ENCODE results near the gene RAP1GDS1. TPM values are rescaled to one million over a fixed set of nuclear protein-coding genes. Genes with fewer than 3 reads are reported as not detected.

RAP1GDS1 gene
- total RNA-seq, 1 experiment from 2014 or later = 40.8 TPM

DNA sequence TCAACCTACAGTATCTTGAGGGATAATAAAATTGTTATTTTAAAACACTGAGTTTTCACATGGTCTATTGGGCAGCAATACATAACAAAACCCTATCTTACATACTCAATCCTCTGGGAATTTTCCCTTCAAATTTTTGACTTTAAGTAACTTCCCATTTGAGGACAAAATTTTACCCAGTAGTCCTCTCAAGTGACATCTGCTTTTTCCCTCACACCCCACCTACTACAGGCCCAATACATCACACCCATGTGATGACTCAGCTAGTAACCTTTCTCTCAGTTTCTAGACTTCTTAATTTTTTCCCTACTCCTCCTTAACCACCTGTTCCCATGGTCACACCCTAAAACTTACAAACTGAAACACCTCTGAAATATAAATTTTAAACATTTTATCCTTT lies 12.2 kb upstream of the RAP1GDS1 start:
- H3K4me3 ChIP-seq (replicated peaks in 1 of 2; ENCODE audit: low read depth in 1 of 2, low read length in 2 of 2) = no peak overlapping the region
- no peak overlapping the region for H3K9ac ChIP-seq (ENCODE audit: low read length)
- H4K20me1 ChIP-seq (ENCODE audit: insufficient read depth) = no peaks in the 10 kb centered on the region
- H2AFZ ChIP-seq (ENCODE audit: low read depth, low read length, poor library complexity, severe bottlenecking) = no peak overlapping the region
- no peaks in the 10 kb centered on the region for H3K79me2 ChIP-seq (ENCODE audit: insufficient read depth, low read length)
- ATAC-seq (no peak), DNase-seq (ENCODE audit: low read depth, low spot score) (no peak)
- CTCF ChIA-PET = no interaction called here
- H3K9me2 ChIP-seq (ENCODE audit: insufficient read depth) = no peaks in the 10 kb centered on the region
- TF ChIP-seq, protein P1, sequence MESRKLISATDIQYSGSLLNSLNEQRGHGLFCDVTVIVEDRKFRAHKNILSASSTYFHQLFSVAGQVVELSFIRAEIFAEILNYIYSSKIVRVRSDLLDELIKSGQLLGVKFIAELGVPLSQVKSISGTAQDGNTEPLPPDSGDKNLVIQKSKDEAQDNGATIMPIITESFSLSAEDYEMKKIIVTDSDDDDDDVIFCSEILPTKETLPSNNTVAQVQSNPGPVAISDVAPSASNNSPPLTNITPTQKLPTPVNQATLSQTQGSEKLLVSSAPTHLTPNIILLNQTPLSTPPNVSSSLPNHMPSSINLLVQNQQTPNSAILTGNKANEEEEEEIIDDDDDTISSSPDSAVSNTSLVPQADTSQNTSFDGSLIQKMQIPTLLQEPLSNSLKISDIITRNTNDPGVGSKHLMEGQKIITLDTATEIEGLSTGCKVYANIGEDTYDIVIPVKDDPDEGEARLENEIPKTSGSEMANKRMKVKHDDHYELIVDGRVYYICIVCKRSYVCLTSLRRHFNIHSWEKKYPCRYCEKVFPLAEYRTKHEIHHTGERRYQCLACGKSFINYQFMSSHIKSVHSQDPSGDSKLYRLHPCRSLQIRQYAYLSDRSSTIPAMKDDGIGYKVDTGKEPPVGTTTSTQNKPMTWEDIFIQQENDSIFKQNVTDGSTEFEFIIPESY (IDR thresholded peaks at IDR 0.05; ENCODE audit: extremely low read depth, insufficient replicate concordance, low read length) = no peak
- TF ChIP-seq SIN3A (IDR thresholded peaks at IDR 0.05; ENCODE audit: low read depth) (no peak), TCF7L2 (IDR thresholded peaks at IDR 0.05; ENCODE audit: borderline replicate concordance, extremely low read depth, insufficient read depth, insufficient read length) (no peak), JUND (IDR thresholded peaks at IDR 0.05) (0 out of 2 replicates have a peak, but pooled peaks have one; percentile 14), SP1 (IDR thresholded peaks at IDR 0.05; ENCODE audit: low read depth) (no peak)
- H3K9me3 ChIP-seq (ENCODE audit: control insufficient read depth in 1 of 2, insufficient read depth in 1 of 2, low read depth in 1 of 2, low read length in 2 of 2) = no peaks in the 10 kb centered on the region
- no peaks in the 10 kb centered on the region for H3K4me1 ChIP-seq (ENCODE audit: control insufficient read depth in 1 of 2, insufficient read depth in 2 of 2, low read length in 2 of 2)
- BruUV-seq (replicated peaks) = no TSS peak
- H3K36me3 ChIP-seq (ENCODE audit: control insufficient read depth in 1 of 2, insufficient read depth in 2 of 2, low read length in 2 of 2) = no peaks in the 10 kb centered on the region
- no peak overlapping the region for H3K4me2 ChIP-seq (ENCODE audit: low read length)
- no peaks in the 10 kb centered on the region for H3K27me3 ChIP-seq (ENCODE audit: insufficient read depth, low read length)
- no peak overlapping the region for H3K27ac ChIP-seq (ENCODE audit: low read depth, low read length)
- RAD21 ChIA-PET (ENCODE audit: low non-redundant PET in 1 of 2, low total read pairs in 2 of 2, uncharacterized antibody in 2 of 2, unreplicated experiment in 2 of 2) = no interaction called here
- intact Hi-C loops (cut with micrococcal nuclease) = no loop called here
- POLR2A ChIA-PET = no interaction called here

DNA sequence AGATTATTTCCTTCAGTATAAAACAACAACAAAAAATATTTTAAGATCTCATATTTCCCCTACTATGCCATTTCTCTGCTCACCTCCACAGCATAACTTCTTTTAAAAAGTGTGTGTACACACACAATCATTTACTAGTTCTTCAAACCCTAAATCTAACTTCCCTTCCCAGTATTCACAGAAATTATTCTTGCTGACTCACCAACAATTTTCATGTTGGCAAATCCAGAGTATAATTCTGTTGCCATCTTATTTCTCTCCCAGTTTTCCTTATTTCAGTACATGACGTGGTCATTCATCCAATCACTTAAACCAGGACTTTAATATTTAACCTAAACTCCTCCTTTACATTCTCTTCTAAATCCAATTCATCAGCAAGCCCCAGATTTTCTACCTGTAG lies 11.4 kb upstream of the RAP1GDS1 start:
- intact Hi-C loops (cut with micrococcal nuclease) = no loop called here
- BruUV-seq (replicated peaks) = no TSS peak
- H3K9ac ChIP-seq (ENCODE audit: low read length) = no peak overlapping the region
- H3K79me2 ChIP-seq (ENCODE audit: insufficient read depth, low read length) = no peaks in the 10 kb centered on the region
- no peaks in the 10 kb centered on the region for H3K27me3 ChIP-seq (ENCODE audit: insufficient read depth, low read length)
- no peak overlapping the region for H2AFZ ChIP-seq (ENCODE audit: low read depth, low read length, poor library complexity, severe bottlenecking)
- H3K4me3 ChIP-seq (replicated peaks in 1 of 2; ENCODE audit: low read depth in 1 of 2, low read length in 2 of 2) = no peak overlapping the region
- RAD21 ChIA-PET (ENCODE audit: low non-redundant PET in 1 of 2, low total read pairs in 2 of 2, uncharacterized antibody in 2 of 2, unreplicated experiment in 2 of 2) = no interaction called here
- H3K27ac ChIP-seq (ENCODE audit: low read depth, low read length) = no peak overlapping the region
- DNase-seq (ENCODE audit: low read depth, low spot score) (no peak), ATAC-seq (no peak)
- H3K4me1 ChIP-seq (ENCODE audit: control insufficient read depth in 1 of 2, insufficient read depth in 2 of 2, low read length in 2 of 2) = no peaks in the 10 kb centered on the region
- CTCF ChIA-PET = no interaction called here
- H3K9me2 ChIP-seq (ENCODE audit: insufficient read depth) = no peaks in the 10 kb centered on the region
- H3K36me3 ChIP-seq (ENCODE audit: control insufficient read depth in 1 of 2, insufficient read depth in 2 of 2, low read length in 2 of 2) = no peaks in the 10 kb centered on the region
- POLR2A ChIA-PET = no interaction called here
- H3K9me3 ChIP-seq (ENCODE audit: control insufficient read depth in 1 of 2, insufficient read depth in 1 of 2, low read depth in 1 of 2, low read length in 2 of 2) = no peaks in the 10 kb centered on the region
- no peak overlapping the region for H3K4me2 ChIP-seq (ENCODE audit: low read length)
- no peaks in the 10 kb centered on the region for H4K20me1 ChIP-seq (ENCODE audit: insufficient read depth)
- TF ChIP-seq, protein P2, sequence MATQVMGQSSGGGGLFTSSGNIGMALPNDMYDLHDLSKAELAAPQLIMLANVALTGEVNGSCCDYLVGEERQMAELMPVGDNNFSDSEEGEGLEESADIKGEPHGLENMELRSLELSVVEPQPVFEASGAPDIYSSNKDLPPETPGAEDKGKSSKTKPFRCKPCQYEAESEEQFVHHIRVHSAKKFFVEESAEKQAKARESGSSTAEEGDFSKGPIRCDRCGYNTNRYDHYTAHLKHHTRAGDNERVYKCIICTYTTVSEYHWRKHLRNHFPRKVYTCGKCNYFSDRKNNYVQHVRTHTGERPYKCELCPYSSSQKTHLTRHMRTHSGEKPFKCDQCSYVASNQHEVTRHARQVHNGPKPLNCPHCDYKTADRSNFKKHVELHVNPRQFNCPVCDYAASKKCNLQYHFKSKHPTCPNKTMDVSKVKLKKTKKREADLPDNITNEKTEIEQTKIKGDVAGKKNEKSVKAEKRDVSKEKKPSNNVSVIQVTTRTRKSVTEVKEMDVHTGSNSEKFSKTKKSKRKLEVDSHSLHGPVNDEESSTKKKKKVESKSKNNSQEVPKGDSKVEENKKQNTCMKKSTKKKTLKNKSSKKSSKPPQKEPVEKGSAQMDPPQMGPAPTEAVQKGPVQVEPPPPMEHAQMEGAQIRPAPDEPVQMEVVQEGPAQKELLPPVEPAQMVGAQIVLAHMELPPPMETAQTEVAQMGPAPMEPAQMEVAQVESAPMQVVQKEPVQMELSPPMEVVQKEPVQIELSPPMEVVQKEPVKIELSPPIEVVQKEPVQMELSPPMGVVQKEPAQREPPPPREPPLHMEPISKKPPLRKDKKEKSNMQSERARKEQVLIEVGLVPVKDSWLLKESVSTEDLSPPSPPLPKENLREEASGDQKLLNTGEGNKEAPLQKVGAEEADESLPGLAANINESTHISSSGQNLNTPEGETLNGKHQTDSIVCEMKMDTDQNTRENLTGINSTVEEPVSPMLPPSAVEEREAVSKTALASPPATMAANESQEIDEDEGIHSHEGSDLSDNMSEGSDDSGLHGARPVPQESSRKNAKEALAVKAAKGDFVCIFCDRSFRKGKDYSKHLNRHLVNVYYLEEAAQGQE (IDR thresholded peaks at IDR 0.05; ENCODE audit: low read depth) = no peak
- no peak for TF ChIP-seq SRF (IDR thresholded peaks at IDR 0.05; ENCODE audit: low read depth)
- no peak for TF ChIP-seq RAD21 (IDR thresholded peaks at IDR 0.05; ENCODE audit: low read depth)
- TF ChIP-seq EZH2phosphoT487 (IDR thresholded peaks at IDR 0.05; ENCODE audit: borderline replicate concordance) = no peak
- TF ChIP-seq, protein P3, sequence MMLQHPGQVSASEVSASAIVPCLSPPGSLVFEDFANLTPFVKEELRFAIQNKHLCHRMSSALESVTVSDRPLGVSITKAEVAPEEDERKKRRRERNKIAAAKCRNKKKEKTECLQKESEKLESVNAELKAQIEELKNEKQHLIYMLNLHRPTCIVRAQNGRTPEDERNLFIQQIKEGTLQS (IDR thresholded peaks at IDR 0.05) = no peak
- no peak for TF ChIP-seq ZNF274 (IDR thresholded peaks at IDR 0.05; ENCODE audit: low read depth, low read length)
- TF ChIP-seq TCF7L2 (IDR thresholded peaks at IDR 0.05; ENCODE audit: borderline replicate concordance, extremely low read depth, insufficient read depth, insufficient read length) = no peak
- TF ChIP-seq EZH2 (IDR thresholded peaks at IDR 0.05) = no peak
- no peak for TF ChIP-seq FOSL1 (IDR thresholded peaks at IDR 0.05; ENCODE audit: low read depth)
- TF ChIP-seq, protein P1 (IDR thresholded peaks at IDR 0.05; ENCODE audit: extremely low read depth, insufficient replicate concordance, low read length) = no peak
